Right lobe of liver (tissue), 4 donors: ENCODE data around the gene PLA2G4A.

Experiments
- POLR2A ChIP-seq: fragments of 450-650 bp; IDR thresholded peaks from one replicate; pipeline ENCODE4 v1.6.1; 2017; ENCODE audit warnings: antibody characterized with exemption, mild to moderate bottlenecking
- TF ChIP-seq, protein P1 (sequence below), 4 donors: fragments of 200-600 bp in 3 of 4; fragments of 450-650 bp in 1 of 4; IDR thresholded peaks; one replicate each; pipeline versions ENCODE4 v1.5.1 to v1.8.0; 2016 to 2022; ENCODE audit warnings: antibody characterized with exemption in 4 of 4, mild to moderate bottlenecking in 2 of 4
- donor health status: DM: no; HTN: no; CAD: no.
- donor health status: DM: no; HTN: no; CAD: no.
- donor health status: DM: no; HTN: yes; CAD: no.

DNA sequence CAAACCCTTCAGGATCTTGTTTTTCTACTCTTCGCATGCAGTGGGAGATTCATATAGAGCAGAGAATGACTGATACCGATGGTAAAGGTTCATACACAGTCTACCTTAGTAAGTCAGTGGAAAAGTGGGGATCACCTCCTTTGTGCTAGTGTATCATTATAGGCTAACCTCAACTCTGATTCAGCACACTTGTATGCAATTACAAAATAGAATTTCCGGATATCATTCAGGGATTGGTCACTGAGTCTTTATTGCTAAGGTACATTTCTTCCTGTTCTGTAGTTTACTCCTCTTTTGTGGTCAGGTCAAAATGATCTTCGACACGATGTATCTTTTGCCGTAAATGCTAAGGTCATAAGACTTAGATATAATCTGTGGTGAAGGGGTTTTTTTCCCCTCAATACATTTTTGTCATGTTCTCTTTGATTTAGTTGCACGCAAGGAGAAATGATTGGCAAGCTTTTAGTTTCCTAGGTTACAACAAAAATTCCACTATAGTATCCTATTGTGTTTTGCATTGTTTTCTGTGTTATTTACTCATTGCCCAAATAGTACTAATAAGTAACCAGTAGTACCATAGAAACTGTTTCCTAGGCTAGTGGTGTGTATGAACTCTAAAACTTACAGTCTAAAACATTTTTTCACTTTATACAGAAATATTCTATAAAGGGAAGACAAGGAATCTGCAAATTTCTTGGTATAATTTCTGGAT lies 35.7 kb upstream of the PLA2G4A start:
- no peak for TF ChIP-seq POLR2A
- TF ChIP-seq, protein P1, sequence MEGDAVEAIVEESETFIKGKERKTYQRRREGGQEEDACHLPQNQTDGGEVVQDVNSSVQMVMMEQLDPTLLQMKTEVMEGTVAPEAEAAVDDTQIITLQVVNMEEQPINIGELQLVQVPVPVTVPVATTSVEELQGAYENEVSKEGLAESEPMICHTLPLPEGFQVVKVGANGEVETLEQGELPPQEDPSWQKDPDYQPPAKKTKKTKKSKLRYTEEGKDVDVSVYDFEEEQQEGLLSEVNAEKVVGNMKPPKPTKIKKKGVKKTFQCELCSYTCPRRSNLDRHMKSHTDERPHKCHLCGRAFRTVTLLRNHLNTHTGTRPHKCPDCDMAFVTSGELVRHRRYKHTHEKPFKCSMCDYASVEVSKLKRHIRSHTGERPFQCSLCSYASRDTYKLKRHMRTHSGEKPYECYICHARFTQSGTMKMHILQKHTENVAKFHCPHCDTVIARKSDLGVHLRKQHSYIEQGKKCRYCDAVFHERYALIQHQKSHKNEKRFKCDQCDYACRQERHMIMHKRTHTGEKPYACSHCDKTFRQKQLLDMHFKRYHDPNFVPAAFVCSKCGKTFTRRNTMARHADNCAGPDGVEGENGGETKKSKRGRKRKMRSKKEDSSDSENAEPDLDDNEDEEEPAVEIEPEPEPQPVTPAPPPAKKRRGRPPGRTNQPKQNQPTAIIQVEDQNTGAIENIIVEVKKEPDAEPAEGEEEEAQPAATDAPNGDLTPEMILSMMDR (IDR thresholded peaks at IDR 0.05), result no peak
